GM18502 (cell line): Measurements from ENCODE around the gene CDC34.

Experiments used
- ATAC-seq: cut with Tn5 transposase; IDR thresholded peaks from one replicate; pipeline ENCODE4 v1.9.1; 2021; ENCODE audit warnings: mild to moderate bottlenecking; ENCODE audit not compliant: unreplicated experiment, poor library complexity

Gene CDC34

GRCh38 chr19:538641-539428 lies 7.3 kb downstream of the CDC34 start:
- no peak for ATAC-seq

DNA sequence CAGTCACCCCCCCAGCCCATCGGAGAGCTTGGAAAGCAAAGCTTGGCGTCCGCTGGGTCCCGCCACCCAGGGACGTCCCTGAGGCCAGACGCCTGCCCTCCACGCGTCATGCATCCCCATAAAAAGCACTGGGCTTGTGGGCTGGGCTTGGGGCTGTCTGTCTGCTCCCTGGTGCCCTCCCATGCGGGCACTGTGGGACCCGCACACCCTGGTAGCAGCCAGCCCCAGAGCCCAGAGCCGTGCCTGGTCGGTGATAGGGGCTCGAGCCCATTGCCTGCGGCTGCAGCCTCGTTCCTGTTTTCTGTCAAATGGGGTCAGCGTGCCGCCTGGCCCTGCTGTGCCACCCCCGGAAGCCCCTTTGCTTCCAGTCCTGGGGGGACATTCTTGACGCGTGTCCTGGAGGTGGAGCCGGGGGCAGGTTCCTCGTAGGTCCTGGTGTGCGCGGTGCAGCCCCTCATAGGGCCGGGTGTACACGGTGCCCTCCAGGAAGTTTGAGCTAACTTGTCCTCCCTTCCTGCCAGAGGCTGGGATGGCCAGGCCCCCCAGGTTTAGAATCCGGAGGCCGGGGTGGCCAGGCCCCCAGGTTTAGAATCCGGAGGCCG lies 8.0 kb downstream of the CDC34 start:
- no peak for ATAC-seq

GRCh38 chr19:540867-541637 lies 9.5 kb downstream of the CDC34 start:
- ATAC-seq = no peak

DNA sequence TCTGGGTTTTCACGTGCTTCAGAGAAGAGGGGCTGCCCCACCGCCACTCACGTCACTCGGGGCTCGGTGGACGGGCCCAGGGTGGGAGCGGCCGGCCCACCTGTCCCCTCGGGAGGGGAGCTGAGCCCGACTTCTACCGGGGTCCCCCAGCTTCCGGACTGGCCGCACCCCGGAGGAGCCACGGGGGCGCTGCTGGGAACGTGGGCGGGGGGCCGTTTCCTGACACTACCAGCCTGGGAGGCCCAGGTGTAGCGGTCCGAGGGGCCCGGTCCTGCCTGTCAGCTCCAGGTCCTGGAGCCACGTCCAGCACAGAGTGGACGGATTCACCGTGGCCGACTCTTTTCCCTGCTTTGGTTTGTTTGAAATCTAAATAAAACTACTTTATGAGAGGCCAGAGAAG lies 10.1 kb downstream of the CDC34 start:
- no peak for ATAC-seq

- no peak for ATAC-seq
Measured at GRCh38 chr19:542173-542866, 10.8 kb downstream of the CDC34 start.

GRCh38 chr19:543910-544608 lies 12.5 kb downstream of the CDC34 start, which contains the start of gene GZMM:
TSS of gene GZMM (plus strand) at chr19:544053. CDS start at chr19:544072, 19 bp downstream.
- ATAC-seq = no peak

- no peak for ATAC-seq
Measured at GRCh38 chr19:547117-547516, 15.6 kb downstream of the CDC34 start.

- no peak for ATAC-seq
Measured at GRCh38 chr19:547836-548720, 16.5 kb downstream of the CDC34 start.

- no peak for ATAC-seq
Measured at GRCh38 chr19:548886-549830, 17.6 kb downstream of the CDC34 start.

DNA sequence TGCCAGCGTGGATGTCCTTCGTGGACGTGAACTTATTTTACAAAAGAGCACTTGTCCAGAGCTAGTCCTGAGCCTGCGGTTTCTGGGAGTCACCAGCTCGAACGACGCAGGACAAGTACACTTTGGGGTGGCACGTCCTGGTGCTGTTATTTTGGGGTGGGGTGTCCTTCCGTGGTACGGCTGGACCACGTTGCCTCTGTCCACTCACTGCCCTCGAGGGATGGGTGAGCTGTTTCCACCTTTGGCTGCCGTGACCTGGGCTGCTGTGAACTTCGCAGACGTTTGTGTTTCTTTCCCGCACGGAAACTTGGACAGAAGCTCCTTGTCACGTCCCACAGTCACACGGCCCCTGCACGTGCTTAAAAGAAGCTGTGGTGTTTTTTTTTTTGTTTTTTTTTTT lies 23.3 kb downstream of the CDC34 start:
- ATAC-seq = no peak

DNA sequence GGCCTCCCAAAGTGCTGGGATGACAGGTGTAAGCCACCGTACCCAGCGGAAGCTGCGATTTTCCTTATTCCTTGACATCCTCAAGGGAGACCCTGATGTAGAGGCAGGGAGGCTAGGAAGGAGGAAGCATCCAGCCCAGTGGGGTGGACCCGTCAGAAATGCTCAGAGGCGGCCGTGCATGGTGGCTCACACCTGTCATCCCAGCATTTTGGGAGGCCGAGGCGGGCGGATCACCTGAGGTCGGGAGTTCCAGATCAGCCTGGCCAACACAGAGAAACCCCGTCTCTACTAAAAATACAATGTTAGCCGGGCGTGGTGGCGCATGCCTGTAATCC lies 23.9 kb downstream of the CDC34 start:
- no peak for ATAC-seq

DNA sequence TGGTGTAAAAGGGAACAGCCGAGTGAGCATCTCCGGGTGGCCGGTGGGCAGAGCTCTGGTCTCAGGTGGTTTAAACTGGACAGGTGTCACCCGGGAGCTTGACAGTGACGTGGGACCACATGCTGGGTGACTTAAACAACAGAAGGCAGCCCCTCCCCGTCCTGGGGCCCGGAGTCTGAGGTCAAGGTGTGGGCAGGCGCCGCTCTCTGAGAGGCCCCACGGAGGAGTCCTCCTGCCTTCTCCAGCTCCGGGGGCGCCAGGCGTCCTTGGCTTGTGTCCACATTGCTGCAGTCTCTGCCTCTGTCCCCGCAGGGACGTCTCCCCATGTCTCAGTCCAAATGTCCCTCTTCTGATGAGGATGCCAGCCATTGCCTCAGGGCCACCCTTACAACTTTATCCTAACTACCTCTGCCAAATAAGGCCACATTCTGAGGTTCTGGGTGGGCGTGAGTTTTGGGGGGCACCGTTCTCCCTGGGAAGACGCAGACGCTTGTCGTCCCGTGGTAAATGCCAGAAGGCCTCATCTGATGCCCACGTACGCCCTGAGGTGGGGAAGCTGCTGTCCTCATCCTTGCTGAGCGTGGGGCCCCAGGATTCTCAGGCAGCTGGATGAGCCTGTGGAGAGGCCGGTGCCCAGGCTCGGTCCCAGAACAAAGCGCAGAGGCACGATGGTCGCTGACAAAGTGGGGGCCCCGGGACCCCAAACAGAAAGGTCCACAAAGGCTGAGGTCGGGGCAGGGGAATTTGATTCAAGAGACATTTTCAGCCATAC lies 25.2 kb downstream of the CDC34 start:
- ATAC-seq = no peak

- ATAC-seq = no peak
Measured at GRCh38 chr19:558770-559439, 27.3 kb downstream of the CDC34 start.

DNA sequence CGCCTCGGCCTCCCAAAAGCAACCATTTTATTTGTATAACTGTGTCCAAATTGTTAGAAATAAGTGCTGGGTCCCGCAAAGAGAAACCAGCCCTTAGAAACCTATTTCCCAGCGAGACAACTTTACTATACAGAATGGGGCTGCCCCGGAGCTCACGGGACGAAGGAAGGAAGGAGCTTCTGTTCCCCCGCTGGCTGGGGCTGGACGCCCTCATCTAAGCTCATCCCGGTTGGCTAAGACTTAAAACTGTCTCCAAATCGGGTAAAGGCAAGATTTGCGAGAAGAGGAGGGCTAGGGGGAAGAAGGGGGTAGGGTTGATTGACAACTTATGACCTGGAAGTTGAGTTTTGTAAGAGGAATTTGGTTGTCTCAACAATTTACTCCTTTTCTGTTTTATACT lies 28.6 kb downstream of the CDC34 start:
- ATAC-seq = no peak

DNA sequence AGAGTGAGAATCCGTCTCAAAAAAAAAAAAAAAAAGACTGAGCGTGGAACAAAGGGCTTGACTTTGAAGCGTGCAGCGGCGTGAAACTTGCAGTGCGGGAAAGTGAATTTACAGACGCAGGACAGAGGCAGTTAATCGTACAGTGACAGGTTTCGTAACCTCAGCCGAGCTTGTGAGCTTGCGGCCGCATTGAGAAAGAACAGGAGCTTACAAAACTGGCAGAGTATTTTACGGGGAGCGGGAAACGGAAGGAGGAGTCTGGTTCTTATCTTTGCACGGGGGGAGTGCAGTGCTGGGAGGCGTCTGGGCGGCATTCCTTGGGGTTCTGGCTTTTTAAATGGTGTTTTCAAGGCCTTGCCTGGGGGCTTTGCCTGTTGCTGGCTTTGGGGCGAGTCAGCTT lies 34.8 kb downstream of the CDC34 start:
- ATAC-seq = no peak

GRCh38 chr19:566844-567243 lies 35.3 kb downstream of the CDC34 start:
- no peak for ATAC-seq
